ENCODE results near the gene GSTM5. TPM values are rescaled to one million over a fixed set of nuclear protein-coding genes. Genes with fewer than 3 reads are reported as not detected.
A peak's percentile ranks its signal among the peaks of the same experiment; 100 is the strongest.

The GSTM5 gene
- total and polyA plus RNA-seq, 12 donors: 0.48 to 10.5 (median 3.3) TPM

- intact Hi-C loops (cut with DNase I): no loop called here
- Histone ChIP-seq H3K36me3 (replicated peaks in 1 of 2) (no peaks in the 10 kb centered on the region), H3K9me3 (replicated peaks in 1 of 3) (no peaks in the 10 kb centered on the region), H3K4me1 (replicated peaks in 1 of 2) (no peaks in the 10 kb centered on the region), H3K27me3 (no peaks in the 10 kb centered on the region), H3K27ac (no peak overlapping the region), H3K4me3 (no peak overlapping the region)
- 86 to 93% (median 90%) methylated on average over 5 to 7 of the region's 7 CpGs for WGBS, 4 donors
- TF ChIP-seq POLR2A (IDR thresholded peaks at IDR 0.05) (no peak), CTCF (IDR thresholded peaks at IDR 0.05) (no peak)
- peak in 3 of 7 donors; percentile 4 to 44 (median 5) for DNase-seq
Measured at GRCh38 chr1:109756848-109757521, 44.9 kb downstream of the GSTM5 start.

DNA sequence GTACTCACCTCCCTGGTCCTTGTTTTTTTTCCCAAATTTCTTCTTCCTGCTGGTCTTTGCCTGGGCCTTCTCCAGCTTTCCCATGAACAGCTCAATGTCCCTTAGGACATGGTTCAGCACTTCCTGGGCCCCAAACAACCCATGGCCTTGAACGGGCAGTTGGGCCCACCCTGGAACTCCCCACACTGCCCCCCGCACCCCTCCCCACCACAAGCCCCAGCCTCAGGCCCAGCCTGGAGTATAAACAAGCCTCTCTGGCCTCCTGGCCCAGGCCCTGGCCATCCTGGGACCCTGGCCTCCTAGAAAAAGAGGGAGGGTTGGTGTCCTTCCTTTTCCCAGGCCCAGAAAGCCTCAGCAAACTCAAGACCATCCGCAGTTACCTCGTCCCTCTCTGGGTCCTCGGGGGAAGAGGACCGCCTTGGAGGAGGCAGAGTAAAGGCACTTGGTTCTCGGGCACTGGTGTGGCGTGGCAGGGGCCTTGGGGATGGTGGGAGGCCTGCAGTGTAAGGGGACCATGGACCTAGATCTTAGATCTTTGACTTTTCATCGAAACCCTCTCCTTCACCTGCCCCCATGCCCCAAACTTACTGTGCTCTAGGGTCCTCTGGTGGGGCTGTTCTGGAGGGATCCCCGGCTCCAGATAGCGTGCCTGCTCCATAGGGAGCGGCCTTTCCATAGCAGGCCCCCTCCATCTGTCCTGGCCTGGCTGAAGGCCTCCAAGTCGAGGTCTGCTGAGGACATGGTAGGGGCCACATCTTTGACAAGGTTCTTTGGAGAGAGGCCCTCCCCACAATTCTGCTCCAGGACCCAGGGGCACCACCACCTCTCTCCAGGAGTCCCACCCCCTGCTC, 46.1 kb downstream of the GSTM5 start:
- Histone ChIP-seq H3K4me1 (replicated peaks in 1 of 2) (peaks cover 0 to 4% of the 10 kb centered on the region in 2 donors), H3K4me3 (no peak overlapping the region), H3K9me3 (replicated peaks in 1 of 3) (no peaks in the 10 kb centered on the region), H3K27ac (no peak overlapping the region), H3K27me3 (no peaks in the 10 kb centered on the region), H3K36me3 (replicated peaks in 1 of 2) (no peaks in the 10 kb centered on the region)
- peak in 4 of 7 donors; percentile 4 to 24 (median 12) for DNase-seq
- WGBS, 4 donors: 91 to 94% (median 91%) methylated on average over 13 of the region's 13 CpGs
- TF ChIP-seq POLR2A (IDR thresholded peaks at IDR 0.05): no peak
- TF ChIP-seq CTCF (IDR thresholded peaks at IDR 0.05): no peak
- intact Hi-C loops (cut with DNase I): no loop called here

- peak in 5 of 7 donors; percentile 5 to 39 (median 14) for DNase-seq
- intact Hi-C loops (cut with DNase I): no loop called here
Measured at GRCh38 chr1:109759513-109760334, 47.7 kb downstream of the GSTM5 start.

More at GRCh38 chr1:109759513-109760334, 47.7 kb downstream of the GSTM5 start:
- no peaks in the 10 kb centered on the region for H3K36me3 ChIP-seq (replicated peaks in 1 of 2)
- H3K27me3 ChIP-seq: no peaks in the 10 kb centered on the region
- H3K9me3 ChIP-seq (replicated peaks in 1 of 3): no peaks in the 10 kb centered on the region
- WGBS, 4 donors: 83 to 91% (median 87%) methylated on average over 11 of the region's 11 CpGs
- H3K27ac ChIP-seq: no peak overlapping the region
- TF ChIP-seq CTCF (IDR thresholded peaks at IDR 0.05) (no peak), POLR2A (IDR thresholded peaks at IDR 0.05) (no peak)
- H3K4me1 ChIP-seq (replicated peaks in 1 of 2): peaks cover 0 to 8% of the 10 kb centered on the region in 2 donors
- H3K4me3 ChIP-seq: no peak overlapping the region

Data from adrenal gland (tissue), 12 donors.